GM12891 (cell line): Measurements from ENCODE around the gene SPOPL.

Experiments
- POLR2A ChIP-seq: IDR thresholded peaks from 2 replicates; pipeline ENCODE4 v1.6.1; 2011; ENCODE audit warnings: low read depth, low read length, control low read depth
- TAF1 ChIP-seq: IDR thresholded peaks from 2 replicates; pipeline ENCODE4 v1.6.1; 2011; ENCODE audit warnings: low read depth, low read length, control low read depth

GRCh38 chr2:138589663-138590062, 88.1 kb downstream of the SPOPL start:
- TF ChIP-seq TAF1 (no peak), POLR2A (no peak)
